Dendritic cell treated with granulocyte-macrophage colony-stimulating factor and Interleukin-4, amounts not matched to agents 40 ng/mL and 50 ng/mL, for 4 days (primary cell): ENCODE measurements around the gene ICAM1.

Experiments
- H3K27ac Mint-ChIP-seq: one replicate; pipeline ENCODE4 v1.8.0; 2022; ENCODE audit warnings: mild to moderate bottlenecking, mixed read lengths
- H3K27me3 Mint-ChIP-seq: one replicate; pipeline ENCODE4 v1.8.0; 2022; ENCODE audit warnings: mild to moderate bottlenecking, mixed read lengths
- H3K36me3 Mint-ChIP-seq: one replicate; pipeline ENCODE4 v1.8.0; 2022; ENCODE audit warnings: low read depth, mixed read lengths
- H3K4me1 Mint-ChIP-seq: one replicate; pipeline ENCODE4 v1.8.0; 2022; ENCODE audit warnings: low read depth, mixed read lengths
- H3K4me3 Mint-ChIP-seq: one replicate; pipeline ENCODE4 v1.8.0; 2022; ENCODE audit warnings: mild to moderate bottlenecking, moderate library complexity, mixed read lengths
- H3K9me3 Mint-ChIP-seq: one replicate; pipeline ENCODE4 v1.8.0; 2022; ENCODE audit warnings: mixed read lengths
- intact Hi-C: fragments of 100-400 bp; cut with micrococcal nuclease; formaldehyde crosslinking; loops from one replicate; pipeline ENCODE4 v1.15.0; 2022

The ICAM1 gene

DNA sequence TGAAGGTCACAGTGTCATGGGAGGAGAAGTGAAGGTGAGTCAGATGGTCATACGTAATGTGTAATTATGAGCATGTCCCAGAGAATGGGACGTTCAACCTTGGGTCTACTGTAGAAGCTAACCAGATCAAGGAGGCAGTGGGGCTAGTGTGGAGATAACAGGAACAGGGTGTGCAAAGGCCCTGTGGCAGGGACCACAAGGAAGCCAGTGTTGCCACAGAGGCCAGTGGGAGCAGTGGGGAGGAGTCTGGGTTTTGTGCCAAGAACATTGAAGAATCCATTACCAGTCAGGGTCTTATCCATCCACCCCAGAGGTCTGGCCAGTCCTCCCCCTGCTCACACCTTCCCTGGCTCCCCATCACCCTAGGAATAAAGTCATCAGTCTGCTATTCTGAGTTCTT is 15.6 kb upstream of the ICAM1 start:
- intact Hi-C loops = no loop called here
- Mint-ChIP-seq H3K27me3 (peaks cover 1% of the 10 kb centered on the region), H3K4me3 (no peak overlapping the region), H3K4me1 (peaks cover 58% of the 10 kb centered on the region), H3K27ac (no peak overlapping the region), H3K36me3 (peaks cover 83% of the 10 kb centered on the region), H3K9me3 (no peaks in the 10 kb centered on the region)

GRCh38 chr19:10256551-10256950 is 14.4 kb upstream of the ICAM1 start:
- intact Hi-C loops = no loop called here

DNA sequence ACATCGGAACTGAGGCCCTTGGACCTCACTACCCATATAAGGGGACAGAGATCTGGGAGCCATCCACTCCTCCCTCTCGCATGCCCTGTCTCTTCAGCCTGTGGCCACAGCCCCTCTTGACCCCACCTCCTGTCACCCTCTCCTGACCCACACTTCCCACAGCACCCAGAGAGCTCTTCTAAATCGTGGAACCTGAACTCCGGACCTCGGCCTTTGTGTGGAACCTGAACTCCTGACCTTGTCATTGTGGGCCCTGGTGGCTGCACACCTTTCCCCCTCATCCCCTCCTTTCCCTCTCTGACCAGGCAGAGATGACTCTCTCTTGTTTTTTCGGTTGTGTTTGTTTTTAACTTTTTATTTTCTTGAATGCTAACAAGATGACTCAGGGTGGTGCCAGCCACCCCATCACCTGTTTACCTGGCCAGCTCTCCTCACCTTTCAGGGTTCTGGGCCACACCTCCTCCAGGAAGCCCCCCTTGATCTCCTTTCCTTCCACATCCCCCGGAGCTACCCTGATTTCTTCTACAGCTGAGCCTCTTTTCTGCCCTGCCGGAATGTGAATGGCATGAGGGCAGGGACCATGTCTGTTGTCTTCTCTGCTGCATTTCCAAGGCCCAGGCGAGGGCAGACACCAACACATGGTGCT is 13.8 kb upstream of the ICAM1 start:
- intact Hi-C loops = no loop called here
- Mint-ChIP-seq H3K36me3 (peaks cover 77% of the 10 kb centered on the region), H3K27me3 (peaks cover 1% of the 10 kb centered on the region), H3K27ac (no peak overlapping the region), H3K9me3 (no peaks in the 10 kb centered on the region), H3K4me1 (peaks cover 67% of the 10 kb centered on the region), H3K4me3 (no peak overlapping the region)

More at GRCh38 chr19:10256551-10256950, 14.4 kb upstream of the ICAM1 start:
- Mint-ChIP-seq H3K36me3 (peaks cover 82% of the 10 kb centered on the region), H3K4me3 (no peak overlapping the region), H3K27ac (no peak overlapping the region), H3K27me3 (peaks cover 1% of the 10 kb centered on the region), H3K4me1 (peaks cover 64% of the 10 kb centered on the region), H3K9me3 (no peaks in the 10 kb centered on the region)

DNA sequence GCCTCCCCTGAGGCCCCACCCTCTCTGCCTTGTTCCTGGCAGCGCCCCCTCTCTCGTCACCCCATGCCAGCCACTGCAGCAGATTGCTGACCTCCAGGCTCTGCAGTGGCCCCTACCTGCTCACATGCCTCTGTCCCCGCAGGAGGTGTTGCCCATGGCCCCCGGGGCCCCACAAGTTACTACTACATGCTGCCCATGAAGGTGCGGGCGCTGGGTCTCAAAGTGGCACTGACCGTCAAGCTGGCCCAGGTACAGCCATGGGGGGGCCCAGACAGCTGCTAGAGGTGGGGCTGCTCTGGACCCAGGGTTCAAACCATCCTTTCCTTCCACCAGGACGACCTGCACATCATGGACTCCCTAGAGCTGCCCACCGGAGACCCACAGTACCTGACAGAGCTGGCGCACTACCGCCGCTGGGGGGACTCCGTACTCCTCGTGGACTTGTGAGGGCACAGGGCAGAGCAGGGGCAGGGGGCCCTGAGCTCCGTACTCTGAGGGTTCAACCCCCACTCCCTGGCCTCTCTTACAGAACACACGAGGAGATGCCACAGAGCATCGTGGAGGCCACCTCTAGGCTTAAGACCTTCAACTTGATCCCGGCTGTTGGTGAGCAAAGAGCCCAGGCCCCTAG is 12.7 kb upstream of the ICAM1 start:
- peak overlapping the region; percentile 6 for H3K27ac Mint-ChIP-seq
- no peak overlapping the region for H3K4me3 Mint-ChIP-seq
- peaks cover 1% of the 10 kb centered on the region for H3K27me3 Mint-ChIP-seq
- intact Hi-C loops = loop anchor here (2.0 kb wide), 1 partner anchor 131 kb away; no protein-coding TSS in a partner anchor
- H3K9me3 Mint-ChIP-seq = no peaks in the 10 kb centered on the region
- H3K36me3 Mint-ChIP-seq = peaks cover 72% of the 10 kb centered on the region
- H3K4me1 Mint-ChIP-seq = peaks cover 59% of the 10 kb centered on the region

GRCh38 chr19:10259162-10259905 is 11.6 kb upstream of the ICAM1 start:
- H3K27me3 Mint-ChIP-seq = peaks cover 1% of the 10 kb centered on the region
- H3K4me1 Mint-ChIP-seq = peaks cover 50% of the 10 kb centered on the region
- no peak overlapping the region for H3K4me3 Mint-ChIP-seq
- no peaks in the 10 kb centered on the region for H3K9me3 Mint-ChIP-seq
- intact Hi-C loops = loop anchor here (2.0 kb wide), 1 partner anchor 129 kb away; no protein-coding TSS in a partner anchor
- H3K27ac Mint-ChIP-seq = no peak overlapping the region
- peaks cover 60% of the 10 kb centered on the region for H3K36me3 Mint-ChIP-seq

DNA sequence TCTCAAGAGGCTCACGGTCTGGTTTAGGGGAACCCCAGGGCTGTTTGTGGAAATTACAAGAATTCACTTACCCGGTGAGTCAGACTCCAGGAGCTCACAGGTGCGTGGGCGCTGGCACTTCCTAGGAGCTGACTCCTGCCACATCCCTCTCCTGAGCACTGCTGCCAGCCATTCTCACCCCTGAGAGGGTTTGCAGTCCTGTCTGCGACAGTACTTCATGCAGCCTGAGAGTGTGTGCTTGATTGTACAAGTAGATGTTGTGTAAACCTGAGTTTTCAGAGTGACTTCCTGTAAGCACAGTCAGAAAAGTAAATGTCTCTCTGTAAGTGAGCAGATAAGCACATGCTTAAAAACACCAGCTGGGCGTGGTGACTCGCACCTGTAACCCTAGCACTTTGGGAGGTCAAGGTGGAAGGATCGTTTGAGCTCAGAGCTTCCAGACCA is 10.8 kb upstream of the ICAM1 start:
- intact Hi-C loops = no loop called here
- H3K4me3 Mint-ChIP-seq = no peak overlapping the region
- H3K27me3 Mint-ChIP-seq = peaks cover 1% of the 10 kb centered on the region
- no peak overlapping the region for H3K27ac Mint-ChIP-seq
- no peaks in the 10 kb centered on the region for H3K9me3 Mint-ChIP-seq
- peaks cover 45% of the 10 kb centered on the region for H3K4me1 Mint-ChIP-seq
- H3K36me3 Mint-ChIP-seq = peaks cover 52% of the 10 kb centered on the region

GRCh38 chr19:10262771-10263170 is 8.1 kb upstream of the ICAM1 start:
- Mint-ChIP-seq H3K36me3 (peaks cover 26% of the 10 kb centered on the region), H3K4me3 (no peak overlapping the region), H3K27ac (no peak overlapping the region), H3K4me1 (peaks cover 56% of the 10 kb centered on the region), H3K27me3 (peaks cover 1% of the 10 kb centered on the region), H3K9me3 (no peaks in the 10 kb centered on the region)
- intact Hi-C loops = no loop called here

GRCh38 chr19:10266706-10267105 is 4.2 kb upstream of the ICAM1 start:
- Mint-ChIP-seq H3K27me3 (no peaks in the 10 kb centered on the region), H3K4me1 (peaks cover 45% of the 10 kb centered on the region), H3K36me3 (peaks cover 15% of the 10 kb centered on the region), H3K9me3 (no peaks in the 10 kb centered on the region), H3K27ac (peak overlapping the region; percentile 98), H3K4me3 (no peak overlapping the region)
- intact Hi-C loops = no loop called here

- H3K4me3 Mint-ChIP-seq = peak overlapping the region; percentile 58
- peaks cover 46% of the 10 kb centered on the region for H3K4me1 Mint-ChIP-seq
- intact Hi-C loops = no loop called here
- H3K9me3 Mint-ChIP-seq = no peaks in the 10 kb centered on the region
- peak overlapping the region; percentile 98 for H3K27ac Mint-ChIP-seq
- H3K36me3 Mint-ChIP-seq = peaks cover 29% of the 10 kb centered on the region
- no peaks in the 10 kb centered on the region for H3K27me3 Mint-ChIP-seq
Observed at GRCh38 chr19:10268071-10268470, 2.8 kb upstream of the ICAM1 start.

DNA sequence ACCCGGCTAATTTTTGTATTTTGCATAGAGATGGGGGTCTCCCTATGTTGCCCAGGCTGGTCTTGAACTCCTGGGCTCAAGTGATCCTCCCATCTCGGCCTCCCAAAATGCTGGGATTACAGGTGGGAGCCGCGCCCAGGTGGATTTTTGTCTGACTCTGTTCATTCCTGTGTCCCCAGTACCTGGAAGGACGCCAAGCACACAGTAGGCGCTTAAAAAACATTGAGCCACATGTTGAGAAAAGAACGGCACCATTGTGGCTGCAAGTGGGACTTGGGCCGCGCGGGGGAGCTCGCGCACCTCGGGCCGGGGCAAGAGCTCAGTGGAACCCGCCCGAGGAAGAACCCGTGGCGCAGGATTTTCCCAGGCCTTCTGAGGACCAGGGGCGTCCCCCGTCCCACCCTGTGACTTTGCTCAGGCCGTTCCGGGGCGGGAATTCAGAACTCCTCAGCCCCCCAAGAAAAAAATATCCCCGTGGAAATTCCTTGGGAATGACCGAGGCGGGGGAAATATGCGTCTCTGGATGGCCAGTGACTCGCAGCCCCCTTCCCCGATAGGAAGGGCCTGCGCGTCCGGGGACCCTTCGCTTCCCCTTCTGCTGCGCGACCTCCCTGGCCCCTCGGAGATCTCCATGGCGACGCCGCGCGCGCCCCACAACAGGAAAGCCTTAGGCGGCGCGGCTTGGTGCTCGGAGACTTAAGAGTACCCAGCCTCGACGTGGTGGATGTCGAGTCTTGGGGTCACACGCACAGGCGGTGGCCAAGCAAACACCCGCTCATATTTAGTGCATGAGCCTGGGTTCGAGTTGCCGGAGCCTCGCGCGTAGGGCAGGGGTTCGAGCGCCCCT is 1.4 kb upstream of the ICAM1 start:
- intact Hi-C loops = loop anchor here (1.0 kb wide), 1 partner anchor 120 kb away; no protein-coding TSS in a partner anchor

GRCh38 chr19:10270180-10270615 is 722 bp upstream of the ICAM1 start:
- Mint-ChIP-seq H3K27me3 (no peaks in the 10 kb centered on the region), H3K4me1 (peaks cover 60% of the 10 kb centered on the region), H3K9me3 (no peaks in the 10 kb centered on the region), H3K27ac (peak overlapping the region; percentile 98), H3K36me3 (peaks cover 50% of the 10 kb centered on the region), H3K4me3 (peak overlapping the region; percentile 94)
- intact Hi-C loops = no loop called here

More for the DNA sequence above, 1.4 kb upstream of the ICAM1 start:
- no peaks in the 10 kb centered on the region for H3K27me3 Mint-ChIP-seq
- H3K9me3 Mint-ChIP-seq = no peaks in the 10 kb centered on the region
- peaks cover 56% of the 10 kb centered on the region for H3K4me1 Mint-ChIP-seq
- peak overlapping the region; percentile 98 for H3K27ac Mint-ChIP-seq
- peaks cover 44% of the 10 kb centered on the region for H3K36me3 Mint-ChIP-seq
- peak overlapping the region; percentile 94 for H3K4me3 Mint-ChIP-seq

DNA sequence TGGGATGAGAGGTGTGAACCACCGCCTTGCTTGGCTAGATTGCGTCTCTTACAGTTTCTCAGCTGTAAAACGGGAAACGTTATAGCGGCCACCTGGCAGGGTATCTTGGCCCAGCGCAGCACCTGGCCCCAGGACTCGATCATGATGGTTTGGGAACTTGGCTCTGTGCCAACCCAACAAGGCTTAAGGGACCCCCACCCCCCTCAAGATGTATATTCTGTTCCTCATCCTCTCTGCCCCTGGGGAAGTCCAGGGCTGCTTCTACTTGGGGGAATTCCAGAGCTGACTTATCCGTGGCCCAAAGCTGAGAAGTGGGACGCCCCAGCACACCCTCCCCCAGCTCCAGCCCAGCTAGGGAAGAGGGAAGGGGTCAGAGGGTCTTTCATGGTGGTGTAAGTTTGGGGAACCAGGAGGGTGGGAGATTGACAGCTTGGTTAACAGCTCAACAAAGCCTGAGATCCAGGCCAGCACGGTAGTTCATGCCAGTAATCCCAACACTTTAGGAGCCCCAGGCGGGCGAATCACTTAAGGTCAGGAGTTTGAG is 695 bp downstream of the ICAM1 start:
- H3K4me3 Mint-ChIP-seq = peak overlapping the region; percentile 94
- intact Hi-C loops = no loop called here
- peaks cover 59% of the 10 kb centered on the region for H3K4me1 Mint-ChIP-seq
- H3K9me3 Mint-ChIP-seq = no peaks in the 10 kb centered on the region
- peak overlapping the region; percentile 98 for H3K27ac Mint-ChIP-seq
- peaks cover 64% of the 10 kb centered on the region for H3K36me3 Mint-ChIP-seq
- no peaks in the 10 kb centered on the region for H3K27me3 Mint-ChIP-seq

DNA sequence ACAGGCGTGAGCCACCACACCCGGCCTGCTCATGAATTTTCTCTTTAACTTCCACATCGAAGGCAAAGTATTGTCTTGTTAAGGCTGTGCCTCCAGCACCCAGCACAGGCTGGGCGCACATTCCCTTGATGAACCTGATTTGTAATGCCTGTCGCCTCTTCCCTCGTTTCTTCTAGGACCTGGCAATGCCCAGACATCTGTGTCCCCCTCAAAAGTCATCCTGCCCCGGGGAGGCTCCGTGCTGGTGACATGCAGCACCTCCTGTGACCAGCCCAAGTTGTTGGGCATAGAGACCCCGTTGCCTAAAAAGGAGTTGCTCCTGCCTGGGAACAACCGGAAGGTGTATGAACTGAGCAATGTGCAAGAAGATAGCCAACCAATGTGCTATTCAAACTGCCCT is 3.7 kb downstream of the ICAM1 start:
- Mint-ChIP-seq H3K4me1 (peaks cover 61% of the 10 kb centered on the region), H3K36me3 (peaks cover 94% of the 10 kb centered on the region), H3K9me3 (no peaks in the 10 kb centered on the region), H3K4me3 (peak overlapping the region; percentile 94), H3K27ac (peak overlapping the region; percentile 74), H3K27me3 (no peaks in the 10 kb centered on the region)
- intact Hi-C loops = no loop called here
